HG02571 (cell line): ENCODE data around the gene TSPAN7.

ENCODE experiments used
- ATAC-seq: cut with Tn5 transposase; IDR thresholded peaks from one replicate; pipeline ENCODE4 v1.9.1; 2021; ENCODE audit warnings: mild to moderate bottlenecking, moderate library complexity; ENCODE audit not compliant: unreplicated experiment

Gene TSPAN7

GRCh38 chrX:38678183-38678582 is 116.8 kb downstream of the TSPAN7 start:
- no peak for ATAC-seq

- ATAC-seq: no peak
Observed at GRCh38 chrX:38678821-38679220, 117.5 kb downstream of the TSPAN7 start.

DNA sequence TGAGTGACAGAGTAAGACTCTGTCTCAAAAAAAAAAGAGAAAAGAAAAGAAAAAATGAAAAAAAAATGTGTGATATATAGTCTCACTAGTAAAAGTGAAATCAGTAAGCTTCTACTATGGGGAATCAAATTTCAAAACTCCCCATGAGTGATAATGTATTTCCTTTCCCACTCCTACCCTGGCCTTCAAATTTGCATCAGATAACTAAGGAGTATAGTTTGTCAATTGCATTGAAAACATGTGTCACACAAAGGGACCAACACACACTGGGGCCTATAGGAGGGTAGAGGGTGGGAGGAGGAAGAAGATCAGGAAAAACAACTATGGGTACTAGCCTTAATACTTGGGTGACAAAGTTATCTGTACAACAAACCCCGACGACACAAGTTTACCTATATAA is 118.4 kb downstream of the TSPAN7 start:
- no peak for ATAC-seq

DNA sequence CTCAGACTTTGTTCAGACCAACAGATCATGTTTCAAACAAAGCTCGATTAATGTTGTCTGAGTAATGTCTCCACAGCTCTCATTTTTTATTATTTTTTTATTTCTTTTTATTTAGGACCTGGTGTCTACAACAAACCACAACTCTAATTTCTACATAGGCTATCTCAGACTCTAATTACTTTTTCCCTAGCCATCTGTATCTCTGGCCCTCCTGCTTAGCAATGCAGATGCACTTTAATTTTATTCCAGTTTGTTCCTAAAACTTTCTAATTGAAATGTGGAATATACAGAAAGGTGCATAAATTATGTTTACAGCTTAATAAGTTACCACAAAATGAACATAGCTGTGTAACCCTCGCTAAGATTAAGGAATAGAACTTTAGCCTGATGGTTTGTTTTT is 120.8 kb downstream of the TSPAN7 start:
- no peak for ATAC-seq

GRCh38 chrX:38692961-38693360 is 131.6 kb downstream of the TSPAN7 start:
- no peak for ATAC-seq

DNA sequence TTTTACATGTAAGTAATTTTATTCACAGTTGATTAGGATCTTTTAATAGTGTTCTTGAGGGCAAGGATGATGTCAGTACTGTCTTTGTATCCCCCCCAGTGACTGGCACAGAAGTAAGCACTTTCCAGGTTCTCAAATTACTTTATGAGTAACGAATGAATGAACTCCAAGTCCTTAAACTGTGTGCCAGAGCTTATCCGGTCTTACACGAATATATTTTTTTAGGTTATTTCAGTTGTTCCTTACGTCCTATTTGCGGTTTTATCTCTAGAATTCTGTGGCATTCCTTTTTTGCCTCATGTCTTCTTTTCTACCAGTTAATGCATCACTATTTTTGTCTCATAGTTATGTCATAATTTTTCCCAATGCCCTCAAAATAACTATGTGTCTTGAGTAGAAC is 133.1 kb downstream of the TSPAN7 start:
- ATAC-seq: no peak

GRCh38 chrX:38697461-38697860 is 136.1 kb downstream of the TSPAN7 start:
- ATAC-seq: no peak

DNA sequence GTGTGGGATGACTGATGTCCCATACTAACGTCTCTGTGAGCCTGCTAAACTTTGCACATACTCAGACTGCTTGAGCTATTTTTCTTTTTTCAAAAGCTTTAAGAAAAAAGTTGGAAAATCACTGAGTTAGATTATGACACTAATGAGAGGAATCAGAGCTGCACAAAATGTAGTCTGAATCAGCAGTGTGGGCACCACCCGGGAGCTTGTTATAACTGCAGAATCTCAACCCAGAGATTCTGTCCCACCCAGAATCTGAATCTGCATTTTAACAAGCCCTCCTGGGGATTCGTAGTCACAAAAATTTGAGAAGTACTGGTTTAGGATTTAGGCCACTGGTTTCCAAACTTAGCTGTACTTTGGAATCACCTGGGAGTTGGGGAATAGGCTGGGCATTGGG is 137.8 kb downstream of the TSPAN7 start:
- no peak for ATAC-seq

DNA sequence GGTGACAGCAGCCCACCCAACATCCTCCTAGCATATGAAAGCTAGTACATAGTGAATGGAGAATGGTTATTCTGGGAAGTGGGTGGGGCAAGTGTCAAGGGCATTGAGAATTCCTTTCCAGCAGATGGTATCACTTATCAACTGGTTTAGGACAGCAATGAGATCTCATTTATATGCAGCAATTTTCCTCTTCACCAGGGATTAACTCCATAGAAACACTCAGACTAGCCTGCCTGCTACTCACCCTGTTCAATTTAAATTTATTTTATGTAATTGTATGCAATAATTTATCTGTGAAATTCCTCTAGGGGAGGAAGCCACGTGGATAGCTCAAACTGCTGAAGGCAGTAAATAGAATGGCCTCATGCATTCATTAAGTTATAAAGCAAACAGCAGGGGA is 138.4 kb downstream of the TSPAN7 start:
- ATAC-seq: no peak

DNA sequence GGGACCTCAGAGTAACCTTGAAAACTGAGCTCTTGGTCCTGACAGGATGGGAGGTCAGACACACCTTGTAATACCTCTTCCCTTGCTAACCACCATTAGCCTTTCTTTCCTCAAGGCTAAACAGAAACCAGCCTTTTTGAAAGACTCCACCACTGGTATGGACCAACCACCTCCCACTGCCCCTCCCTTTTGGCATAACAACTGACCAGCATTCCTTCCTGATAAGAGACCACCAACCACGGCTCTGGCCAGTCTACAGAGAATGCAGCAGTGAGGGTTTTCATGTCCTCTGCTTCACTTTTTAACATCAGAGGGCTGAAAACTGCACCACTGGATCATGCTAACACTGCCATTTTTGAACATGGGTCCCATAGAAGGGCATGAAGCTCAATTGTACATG is 139.7 kb downstream of the TSPAN7 start:
- no peak for ATAC-seq

DNA sequence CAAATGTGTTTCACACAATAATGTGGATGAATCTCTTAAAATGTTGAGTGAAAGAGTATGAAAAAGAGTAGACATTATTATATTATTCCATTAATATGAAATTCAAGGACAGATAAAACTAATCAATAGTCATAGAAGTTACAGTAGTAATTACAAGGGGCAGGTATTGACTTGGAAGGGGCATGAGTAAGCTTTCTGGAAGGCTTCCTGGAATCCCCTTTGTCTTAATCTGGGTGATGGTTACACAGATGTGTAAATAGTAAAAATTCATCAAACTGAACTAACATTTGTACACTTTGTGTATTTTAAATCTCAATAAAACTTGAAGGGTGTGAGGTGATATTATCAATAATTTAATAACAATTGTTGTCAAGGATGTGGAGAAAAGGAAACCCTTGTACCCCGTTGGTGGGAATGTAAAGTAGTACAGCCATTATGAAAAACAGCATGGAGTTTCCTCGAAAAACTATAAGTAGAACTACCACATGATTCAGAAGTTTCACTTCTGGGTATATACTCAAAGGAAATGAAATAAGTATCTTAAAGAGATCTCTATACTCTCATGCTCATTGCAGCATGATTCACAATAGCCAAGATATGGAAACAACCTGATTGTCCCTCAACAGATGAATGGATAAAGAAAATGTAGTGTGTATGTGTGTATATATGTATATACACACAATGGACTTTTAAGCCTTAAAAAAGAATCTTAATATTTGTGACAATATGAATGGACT is 143.0 kb downstream of the TSPAN7 start:
- ATAC-seq: no peak

DNA sequence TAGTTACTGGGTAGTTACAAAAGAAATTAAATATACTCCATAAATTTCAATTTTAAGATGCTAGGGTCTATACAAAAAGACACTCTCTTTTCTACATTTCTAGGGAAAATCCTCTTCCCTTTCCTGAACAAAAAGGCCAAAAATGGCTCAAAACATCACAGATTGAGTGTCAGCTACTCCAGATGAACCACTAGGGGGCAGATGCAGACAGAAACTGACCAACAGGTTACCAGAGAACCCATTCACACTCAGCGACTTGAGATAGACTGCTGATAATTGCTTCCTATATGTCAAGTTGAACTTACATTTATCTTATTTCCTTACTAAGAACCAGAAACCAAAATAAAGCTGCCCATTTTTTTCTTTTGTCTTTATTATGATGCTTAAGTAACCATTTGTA is 156.5 kb downstream of the TSPAN7 start:
- ATAC-seq: no peak

DNA sequence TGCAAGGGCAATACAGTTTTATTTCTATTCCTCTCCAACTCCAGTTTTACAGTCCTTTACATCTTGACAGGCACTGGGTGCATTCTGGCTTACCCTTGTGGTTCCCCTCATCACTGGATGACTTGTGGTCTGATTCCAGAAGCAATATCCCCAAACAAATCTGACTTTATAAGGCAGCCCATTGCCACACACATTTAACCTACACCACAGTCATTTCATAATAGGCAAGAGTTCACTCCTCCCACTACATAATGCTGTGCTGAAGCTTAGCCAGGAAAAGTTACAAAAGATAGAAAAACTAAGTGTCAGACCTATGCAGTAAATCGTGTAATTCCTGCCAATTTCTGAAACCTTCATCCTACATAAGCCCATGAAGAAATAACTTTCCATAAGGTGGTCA is 157.0 kb downstream of the TSPAN7 start:
- ATAC-seq: no peak

- ATAC-seq: no peak
Observed at GRCh38 chrX:38726612-38727011, 165.3 kb downstream of the TSPAN7 start.

DNA sequence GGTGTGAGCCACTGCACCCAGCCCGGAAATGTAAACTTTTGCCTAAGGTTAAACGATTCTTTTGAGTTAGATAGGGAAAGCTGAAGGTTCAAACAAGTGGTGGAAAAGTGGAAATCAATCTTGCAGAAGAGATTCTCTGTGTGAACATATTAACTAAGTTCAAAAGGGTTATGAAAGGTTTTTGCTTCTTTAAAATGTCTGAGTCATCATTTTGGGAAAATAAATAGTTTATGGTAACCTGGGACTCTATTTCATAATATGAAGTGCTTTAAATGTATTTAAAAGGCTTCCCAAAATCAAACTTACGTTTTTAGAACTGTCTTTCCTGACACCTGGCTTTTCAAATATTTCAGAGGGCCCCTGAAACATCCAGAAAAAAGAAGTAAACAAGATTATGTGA is 166.3 kb downstream of the TSPAN7 start:
- no peak for ATAC-seq

DNA sequence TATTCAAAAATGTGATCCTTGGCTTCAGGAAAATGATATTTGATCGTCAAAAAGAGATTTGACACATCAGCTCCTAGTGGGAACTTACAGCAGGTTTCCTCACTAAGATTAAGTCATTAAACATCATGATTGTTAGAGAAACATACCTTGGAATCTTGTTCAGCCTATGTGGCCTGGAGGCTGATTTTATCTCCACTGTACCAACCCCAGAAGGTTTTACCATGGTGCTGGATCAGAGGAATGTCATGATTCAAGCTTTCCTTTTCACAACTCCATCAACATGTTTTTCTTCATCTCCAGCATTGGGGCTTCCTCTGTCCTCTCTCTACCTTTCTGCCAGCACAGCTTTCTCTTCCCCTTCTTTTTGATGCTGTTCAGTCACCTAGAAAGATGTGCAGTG is 171.5 kb downstream of the TSPAN7 start:
- ATAC-seq: no peak
